K562 (cell line): Measurements from ENCODE around the gene DPCD. TPM values are rescaled to one million over a fixed set of nuclear protein-coding genes. Genes with fewer than 3 reads are reported as not detected.

Experiments
- ATAC-seq: fragments of 200-7000 bp; cut with Tn5 transposase; 3 replicates; pipeline ENCODE4 v1.9.1; 2020; ENCODE audit warnings: moderate library complexity
- BruUV-seq: library from RNA; stranded (reverse); fragments of 400-500 nt; replicated peaks from 2 replicates; lab custom pipeline; 2021; lab: Mats Ljungman, UMichigan
- CTCF ChIA-PET: fragments of 300-600 bp; formaldehyde crosslinking; extraction: SDS; loops from one replicate; lab custom pipeline; 2021; ENCODE audit warnings: low intra/inter-chr PET ratio; lab: Yijun Ruan, JAX
- POLR2A ChIA-PET: fragments of 300-600, 350-650 bp; sonication (Branson Sonifier 250); formaldehyde crosslinking; extraction: SDS; loops from one replicate; lab custom pipeline; 2021; ENCODE audit warnings: antibody characterized with exemption, inconsistent platforms; lab: Yijun Ruan, JAX
- DNase-seq, 4 experiments: peaks; one replicate each; pipeline versions ENCODE4 v3.0.0 to v3.0.0-alpha.2; 2011 to 2018; ENCODE audit warnings: low spot score in 3 of 4, mixed read lengths in 3 of 4; ENCODE audit errors: extremely low read depth in 1 of 4
- FAIRE-seq: peaks from 2 replicates; lab custom pipeline; 2011; peaks lifted over from hg19 to GRCh38; lab: Jason Lieb, UNC
- H2AFZ ChIP-seq: 2 replicates; pipeline ENCODE4 v1.6.0; 2011; ENCODE audit warnings: low read depth, low read length, control low read depth, inconsistent platforms
- H3K27ac ChIP-seq: fragments of 200-600 bp; 3 replicates; pipeline ENCODE4 v1.8.0; 2011; ENCODE audit warnings: low read depth, mild to moderate bottlenecking, control low read depth, inconsistent platforms, low read length, moderate library complexity, mixed read lengths; ENCODE audit errors: extremely low read depth
- H3K27me3 ChIP-seq, 2 experiments: fragments of 300-600 bp in 1 of 2; 2 replicates in 1 of 2; 3 replicates in 1 of 2; pipeline versions ENCODE4 v1.6.0 to v1.8.0; 2011; ENCODE audit warnings: inconsistent platforms in 2 of 2, low read length in 2 of 2, mild to moderate bottlenecking in 1 of 2, mixed read lengths in 1 of 2, moderate library complexity in 1 of 2; ENCODE audit not compliant: control insufficient read depth in 2 of 2, insufficient read depth in 2 of 2
- H3K36me3 ChIP-seq: fragments of 300-600 bp; 3 replicates; pipeline ENCODE4 v1.8.0; 2011; ENCODE audit warnings: mild to moderate bottlenecking, low read length, inconsistent platforms; ENCODE audit not compliant: control insufficient read depth, insufficient read depth
- H3K4me1 ChIP-seq, 2 experiments: fragments of 200-600 bp in 1 of 2; replicated peaks in 1 of 2; 2 replicates in 1 of 2; 3 replicates in 1 of 2; pipeline versions ENCODE4 v1.5.1 to v1.8.0; 2011; ENCODE audit warnings: inconsistent platforms in 2 of 2, low read length in 2 of 2, mild to moderate bottlenecking in 1 of 2, mixed read lengths in 1 of 2, moderate library complexity in 1 of 2; ENCODE audit not compliant: control insufficient read depth in 2 of 2, insufficient read depth in 2 of 2
- H3K4me2 ChIP-seq: 2 replicates; pipeline ENCODE4 v1.6.1; 2011; ENCODE audit warnings: low read length, control low read depth, inconsistent platforms, mixed read lengths; ENCODE audit not compliant: insufficient read depth
- H3K4me3 ChIP-seq: fragments of 200-600 bp; sonication (generic), shearing (Covaris generic); 2 replicates; pipeline ENCODE4 v1.5.1; 2016; ENCODE audit warnings: control low read depth, inconsistent platforms
- H3K79me2 ChIP-seq: fragments of 200-600 bp; 3 replicates; pipeline ENCODE4 v1.8.0; 2011; ENCODE audit warnings: low read length, inconsistent platforms; ENCODE audit not compliant: control insufficient read depth, insufficient read depth
- H3K9ac ChIP-seq, 2 experiments: 2 replicates each; pipeline versions ENCODE4 v1.6.0 to v1.6.1; 2011; ENCODE audit warnings: low read depth in 2 of 2, low read length in 2 of 2, control low read depth in 1 of 2, inconsistent platforms in 1 of 2, mild to moderate bottlenecking in 1 of 2, mixed read lengths in 1 of 2; ENCODE audit not compliant: insufficient read depth in 1 of 2
- H3K9me1 ChIP-seq: one replicate; pipeline ENCODE4 v1.6.0; 2011; ENCODE audit warnings: inconsistent platforms, mild to moderate bottlenecking, low read length, moderate library complexity; ENCODE audit not compliant: control insufficient read depth, insufficient read depth
- H3K9me3 ChIP-seq: replicated peaks from 2 replicates; pipeline ENCODE4 v1.5.1; 2011; ENCODE audit warnings: low read depth, low read length, inconsistent platforms; ENCODE audit not compliant: control insufficient read depth, insufficient read depth
- H4K20me1 ChIP-seq: replicated peaks from 2 replicates; pipeline ENCODE4 v1.6.1; 2011; ENCODE audit warnings: low read length, inconsistent platforms, mixed read lengths; ENCODE audit not compliant: control insufficient read depth, insufficient read depth
- AFF4 ChIP-seq: sonication (generic); formaldehyde crosslinking; IDR thresholded peaks from 2 replicates; pipeline ENCODE4 v1.8.0; 2023; ENCODE audit warnings: mild to moderate bottlenecking, missing genetic modification reagents
- ARNT ChIP-seq, 2 experiments: fragments of 450-650 bp; IDR thresholded peaks; 2 replicates each; pipeline ENCODE4 v1.6.1; 2016; ENCODE audit warnings: mild to moderate bottlenecking in 1 of 2
- FOXJ2 ChIP-seq: fragments of 200-800 bp; sonication (Bioruptor generic); IDR thresholded peaks from 2 replicates; pipeline ENCODE4 v1.6.1; 2016; ENCODE audit warnings: missing genetic modification characterization, missing compliant biosample characterization
- IRF2 ChIP-seq: sonication (generic); formaldehyde crosslinking; IDR thresholded peaks from 2 replicates; pipeline ENCODE4 v1.8.1; 2022; ENCODE audit warnings: mild to moderate bottlenecking, missing genetic modification reagents
- RBFOX2 ChIP-seq: fragments of 200-400 bp; formaldehyde crosslinking; IDR thresholded peaks from 2 replicates; pipeline ENCODE4 v1.6.1; 2017; ENCODE audit warnings: low read depth, mild to moderate bottlenecking, low read length, moderate library complexity
- TFAP4 ChIP-seq: sonication (generic); formaldehyde crosslinking; IDR thresholded peaks from 2 replicates; pipeline ENCODE4 v1.8.0; 2022; ENCODE audit warnings: missing genetic modification reagents, mild to moderate bottlenecking, moderate library complexity, borderline replicate concordance
- WGBS: fragments of 100-300 bp; shearing (Covaris generic); methylation state at CpG from one replicate; pipeline ENCODE4 v1.1.6; 2016; ENCODE audit warnings: low coverage, mixed read lengths; ENCODE audit not compliant: insufficient coverage; ENCODE audit errors: missing lambda C conversion rate; 5-methylcytosine and 5-hydroxymethylcytosine counted together
- in situ Hi-C: fragments of 300-500 bp; cut with MboI; formaldehyde crosslinking; loops from 4 replicates; pipeline ENCODE4 v1.15.0; 2018; ENCODE audit warnings: inconsistent platforms, mixed read lengths
- intact Hi-C: fragments of 100-400 bp; cut with micrococcal nuclease; formaldehyde crosslinking; loops from 2 replicates; pipeline ENCODE4 v1.14.2; 2022
- polyA plus RNA-seq, 8 experiments: library from polyadenylated mRNA; depleted of rRNA in 4 of 8; stranded (reverse) in 5 of 8; unstranded in 3 of 8; fragments of >200 nt; fragmentation: Nextera tagmentation in 2 of 8; fragmentation: Illumina TruSeq in 1 of 8; extraction: Ambion mirVana in 2 of 8; extraction: Trizol in 1 of 8; gene quantifications; 2 replicates each; pipeline versions ENCODE4 v1.2.1 to v1.2.3, GENCODE V29; 2011 to 2014; ENCODE audit warnings: inconsistent platforms in 1 of 8, missing spikeins in 1 of 8
- total RNA-seq, 7 experiments: library from RNA; depleted of rRNA in 6 of 7; stranded (reverse); fragments of >200 nt in 6 of 7; fragmentation: Illumina TruSeq in 2 of 7; extraction: Trizol in 2 of 7; gene quantifications; 2 replicates each; pipeline versions ENCODE4 v1.2.1 to v1.2.3, GENCODE V29; 2011 to 2021; ENCODE audit warnings: low replicate concordance in 1 of 7

The DPCD gene
- total and polyA plus RNA-seq, 9 of the 15 experiments (the other 6 are each of a cell fraction or from before 2014, with no cell fraction given), result 12.1 to 45.2 (median 20.0) TPM

- Histone ChIP-seq H3K79me2 (no peaks in the 10 kb centered on the region), H3K36me3 (peaks cover 9% of the 10 kb centered on the region; the same call in 1 of the 3 replicates), H2AFZ (no peak overlapping the region), H3K9ac (no peak overlapping the region), H3K4me3 (no peak overlapping the region), H4K20me1 (no peaks in the 10 kb centered on the region; the same call in 1 of the 2 replicates), H3K9me1 (peaks cover 9% of the 10 kb centered on the region), H3K27me3 (no peaks in the 10 kb centered on the region), H3K4me2 (no peak overlapping the region), H3K9me3 (no peaks in the 10 kb centered on the region; the same call in 1 of the 2 replicates), H3K27ac (no peak overlapping the region; the same call in 2 of the 3 replicates), H3K4me1 (peaks cover 32 to 65% of the 10 kb centered on the region in 2 experiments)
- in situ Hi-C loops, result loop anchor here (5.0 kb wide), 1 partner anchor 362 kb away; no protein-coding TSS in a partner anchor
- 98% methylated on average over 10 of the region's 25 CpGs for WGBS
- BruUV-seq, result no TSS peak
- no peak for ATAC-seq
- DNase-seq, result no peak
- intact Hi-C loops, result loop anchor here (10.0 kb wide), 1 partner anchor 129 kb away; no protein-coding TSS in a partner anchor
- no peak for FAIRE-seq
- CTCF ChIA-PET, result no interaction called here
- POLR2A ChIA-PET, result interaction anchor here (1.2 kb wide), 1 partner anchor 221 kb away, joined by 3 read pairs; no protein-coding TSS in a partner anchor
- TF ChIP-seq ARNT (IDR thresholded peaks at IDR 0.05), result no peak
These were observed 14.0 kb upstream of the DPCD start for GRCh38 chr10:101573885-101574753.

- Histone ChIP-seq H3K36me3 (peaks cover 18% of the 10 kb centered on the region; the same call in 1 of the 3 replicates), H3K27ac (peak overlapping the region; percentile 71; the same call in 2 of the 3 replicates), H3K4me2 (peak overlapping the region; percentile 64), H3K9ac (peak overlapping the region; percentile 15 to 30; a peak in 2 of 4 replicates), H3K79me2 (no peaks in the 10 kb centered on the region), H3K9me1 (peaks cover 9% of the 10 kb centered on the region), H3K27me3 (no peaks in the 10 kb centered on the region), H4K20me1 (no peaks in the 10 kb centered on the region; the same call in 1 of the 2 replicates), H3K4me1 (peaks cover 28 to 60% of the 10 kb centered on the region in 2 experiments), H3K9me3 (no peaks in the 10 kb centered on the region; the same call in 1 of the 2 replicates), H3K4me3 (no peak overlapping the region), H2AFZ (no peak overlapping the region)
- no peak for ATAC-seq
- POLR2A ChIA-PET, result interaction anchor here (1.2 kb wide), 1 partner anchor 220 kb away, joined by 3 read pairs; no protein-coding TSS in a partner anchor
- CTCF ChIA-PET, result interaction anchor here (1.1 kb wide), 1 partner anchor 362 kb away, joined by 3 read pairs; no protein-coding TSS in a partner anchor
- in situ Hi-C loops, result no loop called here
- DNase-seq, result no peak
- intact Hi-C loops, result loop anchor here (10.0 kb wide), 1 partner anchor 130 kb away; no protein-coding TSS in a partner anchor
- no peak for FAIRE-seq
- 70% methylated on average over 3 of the region's 3 CpGs for WGBS
- BruUV-seq, result no TSS peak
- no peak for TF ChIP-seq FOXJ2
- TF ChIP-seq TFAP4 (CRISPR knock-in tag), result peak; percentile 3; the same call in 1 of the 2 replicates
- peak; percentile 15; the same call in 1 of the 2 replicates for TF ChIP-seq AFF4 (CRISPR knock-in tag)
- no peak for TF ChIP-seq RBFOX2
- TF ChIP-seq IRF2 (CRISPR knock-in tag), result no peak
These were observed 13.0 kb upstream of the DPCD start for GRCh38 chr10:101575091-101575490.
